C4-2B (cell line): ENCODE results near the gene OTULIN.

ENCODE experiments used
- H3K27ac ChIP-seq: fragments of 450-650 bp; 2 replicates; pipeline ENCODE4 v1.5.1; 2017
- ZFX ChIP-seq: fragments of 450-650 bp; IDR thresholded peaks from 2 replicates; pipeline ENCODE4 v1.6.1; 2017
- TF ChIP-seq, protein P1 (sequence below): fragments of 450-650 bp; conservative IDR thresholded peaks from 2 replicates; pipeline ENCODE4 v1.5.1; 2017; ENCODE audit warnings: mild to moderate bottlenecking

Gene OTULIN

DNA sequence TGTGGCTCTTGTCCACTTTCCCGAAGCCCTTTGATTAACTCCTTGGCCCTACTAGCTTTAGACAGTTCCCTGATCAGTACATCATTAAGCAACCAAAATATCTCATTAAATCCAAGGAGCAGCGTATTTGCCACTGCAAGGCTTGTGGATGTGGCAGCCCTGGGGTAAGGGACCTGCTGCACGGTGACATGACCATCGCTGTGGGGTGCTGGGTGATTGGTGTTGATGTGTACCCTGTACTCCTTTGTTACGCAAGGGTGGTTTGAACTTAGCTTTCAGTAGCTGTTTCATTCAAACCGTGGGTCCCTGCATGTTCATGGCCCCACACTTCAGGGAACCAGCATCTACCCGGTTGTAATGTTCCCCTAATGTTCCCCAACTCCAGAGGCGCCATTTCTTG, 41.0 kb downstream of the OTULIN start:
- H3K27ac ChIP-seq = no peak overlapping the region
- TF ChIP-seq, protein P1, sequence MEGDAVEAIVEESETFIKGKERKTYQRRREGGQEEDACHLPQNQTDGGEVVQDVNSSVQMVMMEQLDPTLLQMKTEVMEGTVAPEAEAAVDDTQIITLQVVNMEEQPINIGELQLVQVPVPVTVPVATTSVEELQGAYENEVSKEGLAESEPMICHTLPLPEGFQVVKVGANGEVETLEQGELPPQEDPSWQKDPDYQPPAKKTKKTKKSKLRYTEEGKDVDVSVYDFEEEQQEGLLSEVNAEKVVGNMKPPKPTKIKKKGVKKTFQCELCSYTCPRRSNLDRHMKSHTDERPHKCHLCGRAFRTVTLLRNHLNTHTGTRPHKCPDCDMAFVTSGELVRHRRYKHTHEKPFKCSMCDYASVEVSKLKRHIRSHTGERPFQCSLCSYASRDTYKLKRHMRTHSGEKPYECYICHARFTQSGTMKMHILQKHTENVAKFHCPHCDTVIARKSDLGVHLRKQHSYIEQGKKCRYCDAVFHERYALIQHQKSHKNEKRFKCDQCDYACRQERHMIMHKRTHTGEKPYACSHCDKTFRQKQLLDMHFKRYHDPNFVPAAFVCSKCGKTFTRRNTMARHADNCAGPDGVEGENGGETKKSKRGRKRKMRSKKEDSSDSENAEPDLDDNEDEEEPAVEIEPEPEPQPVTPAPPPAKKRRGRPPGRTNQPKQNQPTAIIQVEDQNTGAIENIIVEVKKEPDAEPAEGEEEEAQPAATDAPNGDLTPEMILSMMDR = no peak
- TF ChIP-seq ZFX = no peak

DNA sequence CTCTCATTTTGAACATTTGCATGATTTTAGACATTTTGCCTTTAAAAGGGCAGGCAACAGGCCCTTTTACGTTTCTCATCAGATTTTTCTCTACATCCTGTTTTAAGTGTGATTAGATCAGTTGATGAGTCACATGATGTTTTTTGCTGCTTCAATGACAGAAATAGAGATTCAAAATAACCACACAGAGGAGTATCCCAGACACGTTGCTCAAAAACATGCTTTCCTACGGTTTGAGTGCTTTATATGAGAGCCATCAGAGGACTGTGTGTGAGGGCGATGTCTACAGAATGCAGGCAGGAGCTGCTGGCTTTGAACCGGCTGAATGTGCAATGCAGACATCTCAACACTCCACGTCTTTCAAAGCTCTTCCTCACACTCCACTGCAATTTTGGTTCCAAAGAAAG, 42.1 kb downstream of the OTULIN start:
- H3K27ac ChIP-seq = no peak overlapping the region
- no peak for TF ChIP-seq ZFX
- TF ChIP-seq, protein P1 = no peak

DNA sequence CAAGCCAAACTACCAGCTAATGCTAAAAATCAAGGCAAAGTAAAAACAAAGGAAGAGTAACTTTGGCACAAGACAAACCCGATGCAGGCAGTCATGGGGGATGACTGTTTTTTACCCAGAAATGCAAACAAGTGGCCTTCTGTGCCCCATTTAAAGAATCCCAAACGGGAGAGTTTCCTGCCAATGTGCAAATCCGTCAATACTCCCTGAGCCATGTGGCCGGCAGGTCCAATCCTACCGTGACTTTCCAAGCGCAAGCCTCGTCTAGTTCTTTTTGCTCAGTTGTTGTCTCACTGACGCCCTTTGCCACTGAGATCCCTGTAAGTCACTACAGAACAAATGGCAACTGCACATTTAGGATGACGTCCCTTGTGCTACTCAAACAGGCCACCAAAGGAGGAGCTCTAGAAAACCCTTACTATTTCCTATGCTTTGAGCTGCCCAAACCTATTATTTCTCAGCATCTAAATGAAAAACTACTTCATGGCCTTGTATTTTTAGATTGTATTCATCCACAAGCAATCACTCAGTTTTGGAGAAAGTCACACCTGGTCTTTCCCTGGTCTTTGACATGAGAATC, 43.4 kb downstream of the OTULIN start:
- no peak overlapping the region for H3K27ac ChIP-seq
- TF ChIP-seq, protein P1 = no peak
- no peak for TF ChIP-seq ZFX

DNA sequence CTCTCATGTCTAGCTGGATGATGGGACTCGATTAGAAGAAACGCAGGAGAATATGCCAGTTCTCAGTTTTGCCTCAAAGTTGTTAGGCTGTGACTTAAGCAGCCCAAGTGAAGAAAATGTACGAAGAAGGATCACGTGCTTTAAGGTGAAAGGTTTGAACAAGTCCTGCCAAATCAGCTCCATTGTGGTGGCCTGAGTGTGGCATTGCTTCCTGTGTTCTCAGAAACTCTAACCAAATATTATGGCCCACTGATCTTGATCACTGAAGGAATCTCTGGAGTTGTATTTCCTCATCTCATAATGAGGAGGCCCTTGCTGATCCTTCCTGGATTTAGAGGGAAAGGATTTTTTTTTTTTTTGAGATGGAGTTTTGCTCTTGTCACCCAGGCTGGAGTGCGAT, 44.0 kb downstream of the OTULIN start:
- H3K27ac ChIP-seq = no peak overlapping the region
- TF ChIP-seq ZFX = no peak
- TF ChIP-seq, protein P1 = no peak

DNA sequence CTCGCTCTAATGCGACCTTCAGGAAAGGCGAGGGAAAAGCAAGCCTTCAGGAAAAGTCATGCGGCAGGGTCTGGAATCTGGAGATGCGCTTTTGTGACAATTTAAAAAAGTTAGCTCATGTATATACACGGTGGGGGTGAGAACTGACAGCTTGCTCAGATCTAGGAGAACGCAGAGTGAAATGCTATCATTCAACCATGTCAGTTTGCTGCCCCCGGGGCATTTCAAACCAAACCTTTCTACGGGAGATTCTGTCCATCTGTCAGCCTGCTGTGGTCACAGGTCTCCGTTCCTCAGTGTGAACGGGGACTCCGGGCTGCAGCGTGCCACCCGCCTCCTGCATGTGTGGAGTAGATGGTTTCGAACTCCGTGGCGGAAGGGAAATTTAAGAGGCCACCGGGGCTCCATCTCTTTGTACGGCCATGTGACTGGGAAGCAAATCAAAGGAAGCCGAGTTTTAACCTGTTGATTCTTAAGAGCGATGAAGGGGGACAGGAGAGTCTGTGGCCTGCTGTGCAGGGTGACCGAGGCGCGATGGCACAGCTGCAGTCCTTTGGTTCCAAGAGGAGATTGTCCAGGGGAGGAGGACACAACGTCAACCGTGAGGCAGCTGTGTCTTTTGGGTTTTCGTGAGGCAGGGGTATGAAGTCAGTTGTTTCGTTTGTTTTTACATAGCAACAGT, 45.9 kb downstream of the OTULIN start:
- TF ChIP-seq, protein P1 = no peak
- TF ChIP-seq ZFX = no peak
- no peak overlapping the region for H3K27ac ChIP-seq

DNA sequence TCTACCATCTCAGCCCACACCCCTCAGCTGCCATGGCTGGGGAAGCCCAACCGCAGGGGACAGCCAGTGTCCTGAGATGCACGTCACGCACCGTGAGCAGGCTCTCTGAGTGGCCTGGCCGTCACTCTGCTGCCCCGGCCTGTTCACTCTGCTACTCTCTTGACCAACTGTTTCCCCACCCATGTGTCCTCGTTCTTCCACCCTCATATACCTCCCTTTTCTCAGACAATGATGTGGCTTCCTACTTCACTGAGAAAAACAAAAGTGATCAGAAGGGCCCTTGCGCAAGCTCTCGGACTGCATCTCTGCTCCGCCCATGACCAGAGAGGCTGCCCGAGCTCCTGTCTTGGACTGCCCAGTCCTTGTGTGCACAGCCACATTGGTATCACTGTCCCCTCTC, 47.6 kb downstream of the OTULIN start:
- no peak for TF ChIP-seq ZFX
- TF ChIP-seq, protein P1 = no peak
- no peak overlapping the region for H3K27ac ChIP-seq

DNA sequence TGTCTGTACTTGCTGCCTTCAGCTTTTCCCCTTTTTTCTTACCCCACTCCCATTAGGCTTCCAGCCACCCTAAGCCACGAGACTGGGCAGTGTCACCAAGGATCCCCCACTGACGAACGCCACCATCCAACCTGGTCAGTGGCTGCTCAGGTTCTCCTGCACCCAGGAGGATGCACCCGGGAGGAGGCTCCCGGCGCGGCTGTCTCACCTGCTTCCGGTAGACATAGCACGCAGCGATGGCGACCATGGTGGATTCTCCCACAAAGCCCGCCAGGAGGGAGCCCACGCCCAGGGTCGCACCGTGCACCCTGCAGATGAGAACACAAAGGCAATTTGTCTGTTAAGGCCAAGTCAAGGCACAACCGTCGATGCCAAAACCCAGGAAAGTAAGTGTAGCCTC, 48.1 kb downstream of the OTULIN start:
- no peak overlapping the region for H3K27ac ChIP-seq
- TF ChIP-seq, protein P1 = no peak
- TF ChIP-seq ZFX = no peak
